ENCODE measurements around the gene LACTBL1.

DNA sequence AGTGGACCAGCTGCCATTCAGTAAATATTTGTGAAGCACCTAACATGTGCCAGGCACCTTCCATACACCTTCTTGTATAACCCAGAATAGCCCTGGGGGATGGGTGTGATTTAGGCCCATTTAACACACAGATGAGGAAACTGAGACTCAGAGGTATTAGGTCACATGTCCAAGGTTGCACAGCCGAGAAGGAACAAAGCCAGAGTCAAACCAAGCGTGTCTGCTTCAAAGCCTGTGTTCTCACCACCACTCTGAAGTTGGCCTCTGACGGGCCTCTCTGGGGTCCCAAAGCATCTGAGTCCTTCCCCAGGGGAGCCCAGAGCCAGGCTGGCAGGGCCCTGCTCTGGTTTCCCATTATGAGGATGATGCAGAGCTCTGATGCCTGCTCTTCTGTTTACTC is 65.1 kb downstream of the LACTBL1 start:
- TF ChIP-seq, protein P1, sequence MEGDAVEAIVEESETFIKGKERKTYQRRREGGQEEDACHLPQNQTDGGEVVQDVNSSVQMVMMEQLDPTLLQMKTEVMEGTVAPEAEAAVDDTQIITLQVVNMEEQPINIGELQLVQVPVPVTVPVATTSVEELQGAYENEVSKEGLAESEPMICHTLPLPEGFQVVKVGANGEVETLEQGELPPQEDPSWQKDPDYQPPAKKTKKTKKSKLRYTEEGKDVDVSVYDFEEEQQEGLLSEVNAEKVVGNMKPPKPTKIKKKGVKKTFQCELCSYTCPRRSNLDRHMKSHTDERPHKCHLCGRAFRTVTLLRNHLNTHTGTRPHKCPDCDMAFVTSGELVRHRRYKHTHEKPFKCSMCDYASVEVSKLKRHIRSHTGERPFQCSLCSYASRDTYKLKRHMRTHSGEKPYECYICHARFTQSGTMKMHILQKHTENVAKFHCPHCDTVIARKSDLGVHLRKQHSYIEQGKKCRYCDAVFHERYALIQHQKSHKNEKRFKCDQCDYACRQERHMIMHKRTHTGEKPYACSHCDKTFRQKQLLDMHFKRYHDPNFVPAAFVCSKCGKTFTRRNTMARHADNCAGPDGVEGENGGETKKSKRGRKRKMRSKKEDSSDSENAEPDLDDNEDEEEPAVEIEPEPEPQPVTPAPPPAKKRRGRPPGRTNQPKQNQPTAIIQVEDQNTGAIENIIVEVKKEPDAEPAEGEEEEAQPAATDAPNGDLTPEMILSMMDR (IDR thresholded peaks at IDR 0.05): no peak
- TF ChIP-seq POLR2A (IDR thresholded peaks at IDR 0.05): no peak

Data from testis (tissue), 2 donors.